ENCODE measurements around the gene KLF3.

GRCh38 chr4:38670939-38671591 is 7.1 kb downstream of the KLF3 start:
- TF ChIP-seq POLR2A (IDR thresholded peaks at IDR 0.05), result no peak
- no peak for TF ChIP-seq CTCF (IDR thresholded peaks at IDR 0.05)

All from heart left ventricle (tissue), 13 donors.